Activated T-cell treated with anti-CD3 and anti-CD28 coated beads, Interleukin-2, amount 50 U/mL, for 72 hours (primary cell): ENCODE measurements around the gene LINS1. TPM values are rescaled to one million over a fixed set of nuclear protein-coding genes. Genes with fewer than 3 reads are reported as not detected.

ENCODE experiments used
- ATAC-seq, 2 donors: fragments of 150-1000 bp; cut with Tn5 transposase; replicated peaks in 1 of 2; 2 replicates each; pipeline ENCODE4 v1.10.0; 2021; ENCODE audit warnings: moderate library complexity in 2 of 2, mild to moderate bottlenecking in 1 of 2
- DNase-seq, 2 donors: peaks; one replicate each; pipeline ENCODE4 v3.0.0; 2021 to 2022; ENCODE audit warnings: mixed read lengths in 1 of 2
- H3K27ac Mint-ChIP-seq: one replicate; pipeline ENCODE4 v1.8.0; 2022; ENCODE audit warnings: mild to moderate bottlenecking, moderate library complexity, mixed read lengths
- H3K27me3 Mint-ChIP-seq: one replicate; pipeline ENCODE4 v1.8.0; 2022; ENCODE audit warnings: low read depth, mixed read lengths
- H3K36me3 Mint-ChIP-seq, 2 donors: one replicate each; pipeline ENCODE4 v1.8.0; 2022; ENCODE audit warnings: mixed read lengths in 2 of 2, mild to moderate bottlenecking in 1 of 2; ENCODE audit not compliant: insufficient read depth in 2 of 2
- H3K4me1 Mint-ChIP-seq: one replicate; pipeline ENCODE4 v1.8.0; 2022; ENCODE audit warnings: low read depth, mixed read lengths
- H3K4me3 Mint-ChIP-seq, 2 donors: one replicate each; pipeline ENCODE4 v1.8.0; 2022; ENCODE audit warnings: mild to moderate bottlenecking in 2 of 2, mixed read lengths in 2 of 2, moderate library complexity in 2 of 2
- H3K9me3 Mint-ChIP-seq, 2 donors: one replicate each; pipeline ENCODE4 v1.8.0; 2022; ENCODE audit warnings: mixed read lengths in 2 of 2
- total RNA-seq, 2 donors: library from RNA; stranded (reverse); gene quantifications; one replicate each; pipeline ENCODE4 v1.2.3, GENCODE V29; 2022

LINS1 gene, protein sequence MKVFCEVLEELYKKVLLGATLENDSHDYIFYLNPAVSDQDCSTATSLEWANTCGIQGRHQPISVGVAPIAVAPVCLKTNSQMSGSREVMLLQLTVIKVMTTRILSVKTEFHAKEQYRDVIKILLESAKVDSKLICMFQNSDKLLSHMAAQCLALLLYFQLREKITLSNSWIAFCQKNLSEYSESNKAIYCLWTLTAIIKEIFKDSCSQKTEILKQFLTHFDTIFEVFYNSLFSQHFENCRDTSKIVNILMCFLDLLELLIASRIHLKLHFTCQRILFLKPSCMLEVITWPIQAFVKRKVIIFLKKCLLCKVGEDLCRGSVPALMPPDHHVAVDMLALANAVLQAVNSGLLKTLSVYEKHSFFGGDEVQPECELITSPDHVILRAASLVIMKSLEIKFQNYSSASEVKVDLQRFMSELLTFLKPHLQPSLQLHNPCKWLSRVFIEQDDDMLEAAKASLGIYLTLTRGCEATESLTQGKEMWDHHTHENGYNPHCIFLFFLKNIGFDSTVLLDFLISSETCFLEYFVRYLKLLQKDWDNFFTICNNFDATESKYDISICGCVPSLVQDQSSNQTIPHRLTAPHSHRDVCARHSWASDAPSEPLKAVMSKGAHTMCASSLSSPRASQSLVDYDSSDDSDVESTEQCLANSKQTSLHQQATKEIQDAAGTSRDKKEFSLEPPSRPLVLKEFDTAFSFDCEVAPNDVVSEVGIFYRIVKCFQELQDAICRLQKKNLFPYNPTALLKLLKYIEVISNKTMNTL
- total RNA-seq, result 10 to 100 TPM; 41.6 to 51.2 TPM

DNA sequence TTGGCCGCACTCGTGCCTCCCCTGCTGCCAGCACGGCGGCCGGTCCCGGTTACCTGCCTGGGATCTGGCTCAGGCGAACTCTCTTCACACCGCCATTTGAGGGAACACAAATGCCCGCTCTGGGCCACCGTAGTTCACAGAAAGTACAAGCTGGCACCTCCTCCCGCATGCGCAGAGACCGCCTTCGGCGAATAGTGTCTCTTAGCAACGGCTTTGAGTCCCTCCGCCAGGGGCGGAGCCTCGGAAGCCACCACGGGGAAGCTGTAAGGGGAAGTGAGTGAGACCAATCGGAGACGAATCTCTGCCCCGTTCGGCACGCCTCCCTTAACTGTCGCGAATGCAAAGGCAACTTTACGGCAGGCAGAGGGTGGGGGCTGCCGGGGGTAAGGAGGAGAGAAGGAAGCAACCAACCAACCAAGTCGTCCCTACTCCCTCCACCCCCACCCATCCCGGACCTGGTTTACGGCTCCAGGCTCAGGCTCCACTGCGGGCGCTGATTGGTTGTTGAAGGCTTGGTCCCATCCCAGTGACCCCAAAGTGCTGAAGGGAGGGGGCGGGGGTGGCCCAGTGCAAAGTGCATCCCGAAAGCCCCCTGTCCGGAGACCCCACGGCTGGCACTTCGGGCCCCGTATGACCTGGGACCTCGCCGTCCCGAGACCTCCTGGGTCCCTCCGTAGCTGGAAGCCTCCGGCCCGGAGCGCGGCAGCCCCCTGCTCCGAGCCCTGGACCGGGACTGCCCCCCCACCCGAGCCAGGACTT lies at the start of gene LINS1, which contains the start of gene ASB7:
Gene LINS1, minus strand, starts transcription at position 121 of the 759 bp plus-strand sequence. CDS start 21,342 bp downstream, outside the sequence.
Gene ASB7, plus strand, starts transcription at position 526 of the 759 bp plus-strand sequence. CDS start 9,628 bp downstream, outside the sequence.
- DNase-seq, result peak; percentile 99 to 100
- H3K4me1 Mint-ChIP-seq, result peaks cover 39% of the 10 kb centered on the region
- no peaks in the 10 kb centered on the region for H3K27me3 Mint-ChIP-seq
- peak; percentile 83 to 85 for ATAC-seq
- H3K36me3 Mint-ChIP-seq, result peaks cover 8 to 18% of the 10 kb centered on the region in 2 donors
- no peaks in the 10 kb centered on the region for H3K9me3 Mint-ChIP-seq
- H3K4me3 Mint-ChIP-seq, result no peak within 1 kb of the TSS
- peak within 1 kb of the TSS; percentile 98 for H3K27ac Mint-ChIP-seq

DNA sequence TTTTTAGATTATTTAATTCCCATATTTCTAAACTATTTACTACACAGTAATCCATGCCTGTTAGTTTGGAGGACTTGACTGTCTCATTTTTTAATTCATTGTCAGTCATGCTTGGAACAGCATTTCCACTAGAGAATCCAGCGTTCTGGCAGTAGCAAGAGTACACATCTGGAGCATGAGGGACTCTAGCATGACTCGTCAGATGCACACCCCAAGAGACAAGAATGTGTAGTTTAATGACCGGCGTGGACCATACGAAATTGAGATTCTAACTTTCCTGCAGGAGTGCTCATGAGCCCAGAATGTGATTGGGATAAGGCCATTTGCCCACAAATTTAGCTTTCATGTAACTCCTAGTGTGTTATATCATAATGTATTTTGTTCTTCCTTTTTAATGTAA lies 49.3 kb upstream of the LINS1 start:
- Mint-ChIP-seq H3K4me1 (no peaks in the 10 kb centered on the region), H3K9me3 (no peaks in the 10 kb centered on the region), H3K27ac (no peak overlapping the region), H3K4me3 (no peak overlapping the region), H3K36me3 (peaks cover 0 to 7% of the 10 kb centered on the region in 2 donors), H3K27me3 (no peaks in the 10 kb centered on the region)
- DNase-seq, result no peak
- no peak for ATAC-seq

DNA sequence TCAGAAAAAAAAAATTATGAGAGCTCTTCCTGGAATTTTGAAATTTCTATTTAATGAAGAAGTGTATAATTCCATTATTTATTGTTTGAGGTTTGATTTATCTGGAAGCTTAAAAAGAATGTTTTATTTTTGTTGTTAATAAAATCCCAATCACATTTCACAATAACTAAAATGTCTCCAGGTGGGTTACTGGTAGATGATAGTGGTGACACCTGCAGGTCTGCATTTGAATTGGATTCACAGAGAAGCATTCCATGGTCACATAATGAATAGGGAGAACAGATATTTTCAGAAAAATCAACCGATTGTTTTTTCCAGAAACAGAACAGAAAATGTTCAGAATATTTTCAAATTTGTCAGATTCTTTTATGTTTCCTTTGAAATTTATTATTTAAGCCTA lies 48.7 kb upstream of the LINS1 start:
- ATAC-seq (no peak), DNase-seq (no peak)
- H3K9me3 Mint-ChIP-seq, result no peaks in the 10 kb centered on the region
- H3K27me3 Mint-ChIP-seq, result no peaks in the 10 kb centered on the region
- no peaks in the 10 kb centered on the region for H3K4me1 Mint-ChIP-seq
- no peak overlapping the region for H3K27ac Mint-ChIP-seq
- H3K4me3 Mint-ChIP-seq, result no peak overlapping the region
- H3K36me3 Mint-ChIP-seq, result peaks cover 0 to 7% of the 10 kb centered on the region in 2 donors

DNA sequence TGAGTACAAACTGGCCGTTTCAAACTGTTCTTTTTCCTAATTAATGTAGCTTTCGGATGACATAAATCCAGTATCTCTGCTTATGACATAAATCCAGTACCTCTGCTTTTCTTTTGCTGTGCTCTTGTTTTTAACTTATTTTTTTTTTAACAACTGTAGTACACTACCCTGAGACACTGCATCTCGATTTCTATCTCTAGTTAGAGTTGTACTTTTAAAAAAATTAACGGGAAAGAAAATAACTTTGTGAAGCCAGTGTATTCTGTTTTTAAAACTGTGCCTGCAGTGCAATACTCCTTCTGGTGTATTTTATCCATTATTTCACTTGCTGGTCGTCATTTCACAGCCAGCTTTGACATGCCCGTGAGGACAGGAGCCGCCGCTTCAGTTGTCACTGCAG lies 47.0 kb upstream of the LINS1 start:
- H3K4me1 Mint-ChIP-seq, result no peaks in the 10 kb centered on the region
- peaks cover 0 to 7% of the 10 kb centered on the region in 2 donors for H3K36me3 Mint-ChIP-seq
- H3K27ac Mint-ChIP-seq, result no peak overlapping the region
- H3K9me3 Mint-ChIP-seq, result no peaks in the 10 kb centered on the region
- no peak for ATAC-seq
- H3K27me3 Mint-ChIP-seq, result no peaks in the 10 kb centered on the region
- no peak overlapping the region for H3K4me3 Mint-ChIP-seq
- no peak for DNase-seq

DNA sequence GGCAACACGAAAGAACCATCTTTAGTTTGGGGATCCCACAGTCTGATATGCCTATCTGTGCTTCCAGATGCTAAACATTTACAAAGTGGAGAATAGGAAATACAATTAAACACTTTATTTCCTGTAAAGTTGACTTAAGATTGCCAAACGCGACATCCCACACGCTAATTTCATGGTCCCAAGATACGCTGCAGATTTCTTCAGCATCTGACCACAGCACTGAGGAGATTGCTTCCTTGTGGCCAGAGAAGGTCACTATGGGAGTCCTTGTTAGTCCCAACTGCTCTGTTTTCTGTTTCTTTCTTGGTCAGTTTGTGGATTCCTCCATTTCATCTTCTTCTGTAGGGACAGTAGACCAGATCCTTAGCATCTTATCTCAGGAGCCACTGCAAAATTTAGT lies 43.7 kb upstream of the LINS1 start:
- no peak for ATAC-seq
- Mint-ChIP-seq H3K27ac (no peak overlapping the region), H3K27me3 (no peaks in the 10 kb centered on the region), H3K9me3 (no peaks in the 10 kb centered on the region), H3K36me3 (peaks cover 0 to 4% of the 10 kb centered on the region in 2 donors), H3K4me3 (no peak overlapping the region), H3K4me1 (peaks cover 22% of the 10 kb centered on the region)
- DNase-seq, result no peak

DNA sequence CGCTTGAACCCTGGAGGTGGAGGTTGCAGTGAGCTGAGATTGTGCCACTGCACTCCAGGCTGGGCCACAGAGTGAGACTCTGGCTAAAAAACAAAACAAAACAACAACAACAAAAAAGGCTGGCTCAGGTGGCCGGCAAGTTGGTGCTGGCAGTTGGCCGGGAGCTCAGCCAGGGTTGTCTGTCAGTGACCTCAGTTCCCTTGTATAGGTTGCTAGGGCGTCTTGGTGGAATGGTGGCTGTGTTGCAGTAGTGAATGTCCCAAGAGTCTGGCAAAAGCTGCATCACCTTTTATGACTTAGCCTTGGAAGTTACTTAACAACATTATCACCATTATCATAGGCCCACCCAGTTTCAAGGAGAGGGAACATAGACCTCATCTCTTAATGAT lies 41.0 kb upstream of the LINS1 start:
- Mint-ChIP-seq H3K4me1 (peaks cover 33% of the 10 kb centered on the region), H3K36me3 (no peaks in the 10 kb centered on the region), H3K4me3 (no peak overlapping the region), H3K9me3 (no peaks in the 10 kb centered on the region), H3K27ac (no peak overlapping the region), H3K27me3 (no peaks in the 10 kb centered on the region)
- DNase-seq (no peak), ATAC-seq (no peak)

DNA sequence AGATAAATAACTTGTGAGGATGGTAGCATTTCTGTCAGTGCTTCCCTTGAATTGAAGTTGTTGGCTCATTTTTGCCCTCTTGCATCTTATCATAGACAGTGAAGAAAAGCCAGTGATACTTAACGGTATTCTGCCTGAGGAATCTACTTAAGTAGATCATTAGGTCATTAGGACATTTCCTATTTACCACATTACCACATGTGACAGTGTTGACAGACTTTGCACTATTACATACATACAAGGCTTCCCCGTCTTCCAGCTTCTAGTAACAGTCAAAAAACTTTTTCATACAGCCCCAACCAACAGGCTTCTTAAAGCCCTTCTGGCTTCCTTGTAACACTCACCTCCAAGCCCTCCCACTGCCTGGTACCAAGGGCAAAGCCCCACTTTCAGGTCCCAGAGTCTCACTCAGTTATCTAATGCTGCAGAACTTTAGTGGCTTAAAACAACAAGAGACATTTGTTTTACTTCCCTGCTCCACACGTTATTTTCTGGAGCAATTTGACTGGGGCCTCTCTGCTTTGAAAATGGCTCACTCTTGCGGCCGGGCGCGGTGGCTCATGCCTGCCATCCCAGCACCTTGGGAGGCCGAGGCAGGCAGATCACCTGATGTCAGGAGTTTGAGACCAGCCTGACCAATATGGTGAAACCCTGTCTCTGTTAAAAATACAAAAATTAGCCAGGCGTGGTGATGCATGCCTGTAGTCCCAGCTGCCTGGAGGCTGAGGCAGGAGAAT lies 40.4 kb upstream of the LINS1 start:
- H3K9me3 Mint-ChIP-seq, result no peaks in the 10 kb centered on the region
- no peaks in the 10 kb centered on the region for H3K36me3 Mint-ChIP-seq
- H3K27me3 Mint-ChIP-seq, result no peaks in the 10 kb centered on the region
- H3K4me1 Mint-ChIP-seq, result peaks cover 35% of the 10 kb centered on the region
- no peak for DNase-seq
- no peak overlapping the region for H3K27ac Mint-ChIP-seq
- no peak overlapping the region for H3K4me3 Mint-ChIP-seq
- no peak for ATAC-seq

DNA sequence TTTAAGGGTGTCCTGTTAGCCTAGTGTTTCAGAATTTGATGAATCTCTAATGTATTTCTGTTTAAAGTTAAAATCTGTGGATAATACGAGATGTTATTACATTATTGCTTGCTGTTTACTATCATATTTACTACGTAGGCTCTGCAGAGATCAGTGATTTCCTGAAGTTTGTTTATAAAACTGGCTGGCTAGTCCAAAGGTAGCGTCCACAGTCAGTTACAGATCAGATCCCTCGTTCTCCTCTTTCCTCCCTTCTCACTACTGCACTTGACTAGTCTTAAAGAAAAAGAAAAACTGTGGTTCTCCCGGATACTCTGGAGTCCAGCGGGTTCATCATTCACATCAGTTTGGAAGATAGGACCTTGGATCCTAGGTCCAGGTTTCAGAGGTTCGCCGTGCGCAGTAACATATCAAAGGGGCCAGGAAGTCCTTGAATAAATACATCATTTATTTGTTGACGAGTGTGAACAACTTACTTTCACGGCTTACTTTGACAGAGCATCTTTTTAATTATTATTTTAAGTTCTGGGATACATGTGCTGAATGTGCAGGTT lies 36.3 kb upstream of the LINS1 start:
- ATAC-seq (no peak), DNase-seq (no peak)
- no peak overlapping the region for H3K4me3 Mint-ChIP-seq
- peaks cover 0 to 6% of the 10 kb centered on the region in 2 donors for H3K36me3 Mint-ChIP-seq
- no peak overlapping the region for H3K27ac Mint-ChIP-seq
- H3K4me1 Mint-ChIP-seq, result peaks cover 53% of the 10 kb centered on the region
- no peaks in the 10 kb centered on the region for H3K9me3 Mint-ChIP-seq
- no peaks in the 10 kb centered on the region for H3K27me3 Mint-ChIP-seq

DNA sequence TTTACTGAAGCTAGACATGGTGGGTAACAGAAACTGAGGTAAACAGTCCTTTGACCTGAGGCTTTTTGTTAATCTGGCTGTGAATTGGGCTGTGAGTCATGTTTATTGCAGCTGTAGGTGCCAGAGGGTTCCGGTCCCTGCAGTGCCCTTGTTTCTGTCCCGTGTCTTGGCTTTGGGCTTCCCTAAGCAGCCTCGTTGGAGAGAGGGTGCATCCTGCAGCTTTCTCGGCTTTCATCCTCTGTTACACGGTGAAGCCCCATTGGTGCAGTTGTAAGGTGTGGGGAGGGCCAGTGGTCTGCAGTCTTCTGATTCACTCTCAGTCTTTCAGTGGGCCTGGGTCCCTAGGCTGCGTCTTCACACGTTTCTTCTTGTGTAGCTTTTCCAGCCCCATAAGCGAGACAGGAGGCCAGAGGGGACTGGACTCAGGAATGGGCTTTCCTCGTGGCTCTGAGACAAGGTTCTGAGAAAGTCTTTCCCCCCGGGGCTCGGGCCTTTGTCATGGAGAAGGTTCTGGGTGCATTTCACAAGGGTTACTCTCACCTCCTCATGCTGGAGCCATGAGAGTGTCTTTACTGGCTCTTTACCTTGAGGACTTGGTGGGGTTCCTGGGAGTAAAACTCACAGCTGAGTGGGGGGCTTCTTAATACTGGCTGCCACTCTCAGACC lies 33.6 kb upstream of the LINS1 start:
- H3K4me3 Mint-ChIP-seq, result no peak overlapping the region
- H3K4me1 Mint-ChIP-seq, result peaks cover 40% of the 10 kb centered on the region
- peak overlapping the region; percentile 2 for H3K27ac Mint-ChIP-seq
- ATAC-seq (no peak), DNase-seq (no peak)
- H3K36me3 Mint-ChIP-seq, result peaks cover 0 to 8% of the 10 kb centered on the region in 2 donors
- no peaks in the 10 kb centered on the region for H3K27me3 Mint-ChIP-seq
- H3K9me3 Mint-ChIP-seq, result no peaks in the 10 kb centered on the region

DNA sequence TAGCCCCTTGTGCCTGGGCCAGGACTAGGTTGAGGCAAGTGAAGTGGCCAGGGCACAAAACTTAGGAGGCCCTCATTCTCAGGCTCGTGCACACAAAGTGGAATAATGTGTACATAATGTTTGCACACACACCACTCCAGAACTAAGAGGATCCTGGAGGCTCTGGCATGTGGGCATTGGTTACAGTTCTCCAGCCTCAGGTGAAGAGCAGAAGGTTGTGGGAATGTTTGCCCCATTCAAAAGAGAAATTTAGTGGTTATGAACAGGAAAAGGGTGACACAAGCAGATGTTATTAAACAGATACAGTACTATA lies 31.7 kb upstream of the LINS1 start:
- Mint-ChIP-seq H3K4me3 (no peak overlapping the region), H3K9me3 (no peaks in the 10 kb centered on the region), H3K27ac (no peak overlapping the region), H3K4me1 (peaks cover 36% of the 10 kb centered on the region), H3K27me3 (no peaks in the 10 kb centered on the region), H3K36me3 (peaks cover 0 to 13% of the 10 kb centered on the region in 2 donors)
- DNase-seq (no peak), ATAC-seq (no peak)

DNA sequence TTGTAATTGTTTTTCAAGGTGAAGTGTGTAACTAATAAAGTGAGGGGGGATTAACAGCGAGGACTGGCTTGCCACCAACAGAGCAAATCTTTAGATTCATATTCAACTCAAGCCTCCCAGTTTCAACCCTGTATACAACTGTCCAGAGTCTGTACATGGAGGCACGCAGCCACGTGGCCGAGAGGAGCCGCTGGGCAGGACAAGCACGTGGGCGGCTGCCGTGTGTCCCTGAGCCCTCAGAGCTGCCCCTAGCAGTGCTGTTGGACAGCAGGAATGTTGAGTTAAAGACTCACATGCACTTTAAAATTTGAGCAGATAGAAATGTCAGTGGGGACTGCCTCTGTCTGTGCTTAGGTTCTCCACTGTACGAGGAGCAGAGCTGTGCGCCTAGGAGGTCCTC lies 29.8 kb upstream of the LINS1 start:
- DNase-seq, result no peak
- Mint-ChIP-seq H3K9me3 (no peaks in the 10 kb centered on the region), H3K27me3 (no peaks in the 10 kb centered on the region), H3K36me3 (peaks cover 0 to 13% of the 10 kb centered on the region in 2 donors), H3K4me1 (peaks cover 30% of the 10 kb centered on the region), H3K27ac (no peak overlapping the region), H3K4me3 (no peak overlapping the region)
- no peak for ATAC-seq

DNA sequence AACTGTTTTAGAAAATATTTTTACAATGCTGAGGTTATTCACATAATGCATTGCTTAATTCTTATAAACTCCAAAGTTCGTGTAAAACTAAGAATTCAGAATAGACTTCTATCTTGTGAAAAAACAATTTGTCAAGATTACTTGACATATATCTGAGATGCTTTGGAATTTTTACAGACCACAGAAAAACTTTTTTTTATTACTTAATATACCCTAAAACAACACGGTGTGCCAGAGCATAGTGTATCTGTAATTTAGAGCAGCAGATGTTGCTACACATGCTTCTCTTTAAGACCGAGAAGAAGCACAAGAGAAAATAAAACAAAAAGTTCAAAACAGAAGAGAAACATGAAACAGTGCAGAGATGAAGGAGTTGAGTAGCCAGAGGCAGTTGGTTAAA lies 26.8 kb upstream of the LINS1 start:
- DNase-seq, result no peak
- Mint-ChIP-seq H3K27me3 (no peaks in the 10 kb centered on the region), H3K4me1 (peaks cover 21% of the 10 kb centered on the region), H3K36me3 (peaks cover 0 to 7% of the 10 kb centered on the region in 2 donors), H3K27ac (no peak overlapping the region), H3K4me3 (no peak overlapping the region), H3K9me3 (no peaks in the 10 kb centered on the region)
- no peak for ATAC-seq
